Measurements from ENCODE around the gene CR1. TPM values are rescaled to one million over a fixed set of nuclear protein-coding genes. Genes with fewer than 3 reads are reported as not detected.
"Not testable (repeated sequence)": the region's sequence is repeated elsewhere in the genome, so short reads cannot be mapped to it uniquely, and the experiment has no call there.

CR1 gene
- total and polyA plus RNA-seq, 8 donors = 0.44 to 8.0 (median 1.4) TPM

- H3K27me3 ChIP-seq = no peaks in the 10 kb centered on the region
- 80 to 90% (median 85%) methylated on average over 1 of the region's 1 CpG for WGBS, 5 donors
Measured at GRCh38 chr1:207626972-207627337, 131.0 kb downstream of the CR1 start.

GRCh38 chr1:207627496-207627895 is 131.5 kb downstream of the CR1 start:
- no peak overlapping the region for H3K27ac ChIP-seq
- no peaks in the 10 kb centered on the region for H3K9me3 ChIP-seq
- no peak overlapping the region for H3K4me3 ChIP-seq
- WGBS, 5 donors = 84 to 100% (median 95%) methylated on average over 2 of the region's 2 CpGs
- H3K4me1 ChIP-seq = no peaks in the 10 kb centered on the region
- no peaks in the 10 kb centered on the region for H3K36me3 ChIP-seq
- H3K27me3 ChIP-seq = no peaks in the 10 kb centered on the region
- TF ChIP-seq, protein P1, sequence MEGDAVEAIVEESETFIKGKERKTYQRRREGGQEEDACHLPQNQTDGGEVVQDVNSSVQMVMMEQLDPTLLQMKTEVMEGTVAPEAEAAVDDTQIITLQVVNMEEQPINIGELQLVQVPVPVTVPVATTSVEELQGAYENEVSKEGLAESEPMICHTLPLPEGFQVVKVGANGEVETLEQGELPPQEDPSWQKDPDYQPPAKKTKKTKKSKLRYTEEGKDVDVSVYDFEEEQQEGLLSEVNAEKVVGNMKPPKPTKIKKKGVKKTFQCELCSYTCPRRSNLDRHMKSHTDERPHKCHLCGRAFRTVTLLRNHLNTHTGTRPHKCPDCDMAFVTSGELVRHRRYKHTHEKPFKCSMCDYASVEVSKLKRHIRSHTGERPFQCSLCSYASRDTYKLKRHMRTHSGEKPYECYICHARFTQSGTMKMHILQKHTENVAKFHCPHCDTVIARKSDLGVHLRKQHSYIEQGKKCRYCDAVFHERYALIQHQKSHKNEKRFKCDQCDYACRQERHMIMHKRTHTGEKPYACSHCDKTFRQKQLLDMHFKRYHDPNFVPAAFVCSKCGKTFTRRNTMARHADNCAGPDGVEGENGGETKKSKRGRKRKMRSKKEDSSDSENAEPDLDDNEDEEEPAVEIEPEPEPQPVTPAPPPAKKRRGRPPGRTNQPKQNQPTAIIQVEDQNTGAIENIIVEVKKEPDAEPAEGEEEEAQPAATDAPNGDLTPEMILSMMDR (IDR thresholded peaks at IDR 0.05) = no peak
- TF ChIP-seq POLR2A (IDR thresholded peaks at IDR 0.05) = no peak
- intact Hi-C loops (cut with DNase I; ENCODE audit: low total_unique reads) = no loop called here
- no peak for DNase-seq

More at GRCh38 chr1:207626972-207627337, 131.0 kb downstream of the CR1 start:
- Histone ChIP-seq H3K27ac (no peak overlapping the region), H3K36me3 (no peaks in the 10 kb centered on the region), H3K4me1 (no peaks in the 10 kb centered on the region), H3K9me3 (no peaks in the 10 kb centered on the region), H3K4me3 (no peak overlapping the region)
- no peak for TF ChIP-seq POLR2A (IDR thresholded peaks at IDR 0.05)
- TF ChIP-seq EP300 (IDR thresholded peaks at IDR 0.05) = no peak
- no peak for TF ChIP-seq POLR2AphosphoS5 (IDR thresholded peaks at IDR 0.05)
- TF ChIP-seq, protein P1 (IDR thresholded peaks at IDR 0.05) = no peak
- DNase-seq = no peak
- intact Hi-C loops (cut with DNase I; ENCODE audit: low total_unique reads) = no loop called here

- DNase-seq = no peak
- H3K27me3 ChIP-seq = no peaks in the 10 kb centered on the region
- no peak overlapping the region for H3K4me3 ChIP-seq
- TF ChIP-seq POLR2A (IDR thresholded peaks at IDR 0.05) (no peak), POLR2AphosphoS5 (IDR thresholded peaks at IDR 0.05) (no peak), EP300 (IDR thresholded peaks at IDR 0.05) (no peak)
- TF ChIP-seq, protein P1 (IDR thresholded peaks at IDR 0.05) = no peak
- no peaks in the 10 kb centered on the region for H3K9me3 ChIP-seq
- H3K4me1 ChIP-seq = no peaks in the 10 kb centered on the region
- H3K36me3 ChIP-seq = no peaks in the 10 kb centered on the region
- no peak overlapping the region for H3K27ac ChIP-seq
- intact Hi-C loops (cut with DNase I; ENCODE audit: low total_unique reads) = no loop called here
- WGBS, 5 donors = 36 to 44% (median 39%) methylated on average over 5 of the region's 5 CpGs
Measured at GRCh38 chr1:207628776-207629175, 132.8 kb downstream of the CR1 start.

GRCh38 chr1:207631137-207631536 is 135.2 kb downstream of the CR1 start:
- 43 to 63% (median 60%) methylated on average over 1 of the region's 1 CpG for WGBS, 5 donors

GRCh38 chr1:207633226-207633625 is 137.3 kb downstream of the CR1 start:
- no peak overlapping the region for H3K4me3 ChIP-seq
- H3K36me3 ChIP-seq = no peaks in the 10 kb centered on the region
- no peak for DNase-seq
- no peaks in the 10 kb centered on the region for H3K4me1 ChIP-seq
- no peaks in the 10 kb centered on the region for H3K9me3 ChIP-seq
- H3K27me3 ChIP-seq = peaks cover 0 to under 1% (median 0%) of the 10 kb centered on the region in 3 donors
- TF ChIP-seq EP300 (IDR thresholded peaks at IDR 0.05) (no peak), POLR2AphosphoS5 (IDR thresholded peaks at IDR 0.05) (no peak), POLR2A (IDR thresholded peaks at IDR 0.05) (no peak)
- TF ChIP-seq, protein P1 (IDR thresholded peaks at IDR 0.05) = no peak
- no peak overlapping the region for H3K27ac ChIP-seq
- intact Hi-C loops (cut with DNase I; ENCODE audit: low total_unique reads) = no loop called here

More at GRCh38 chr1:207631137-207631536, 135.2 kb downstream of the CR1 start:
- no peak overlapping the region for H3K27ac ChIP-seq
- H3K4me1 ChIP-seq = no peaks in the 10 kb centered on the region
- H3K9me3 ChIP-seq = no peaks in the 10 kb centered on the region
- H3K36me3 ChIP-seq = no peaks in the 10 kb centered on the region
- intact Hi-C loops (cut with DNase I; ENCODE audit: low total_unique reads) = no loop called here
- H3K4me3 ChIP-seq = no peak overlapping the region
- TF ChIP-seq EP300 (IDR thresholded peaks at IDR 0.05) (no peak), POLR2AphosphoS5 (IDR thresholded peaks at IDR 0.05) (no peak)
- no peak for DNase-seq
- H3K27me3 ChIP-seq = no peaks in the 10 kb centered on the region

- H3K27me3 ChIP-seq; DNase-seq; intact Hi-C loops (cut with DNase I; ENCODE audit: low total_unique reads); H3K4me1 ChIP-seq; H3K36me3 ChIP-seq; H3K27ac ChIP-seq; H3K9me3 ChIP-seq; H3K4me3 ChIP-seq: not testable (repeated sequence)
- WGBS, 5 donors = 75 to 85% (median 80%) methylated on average over 12 of the region's 12 CpGs
Measured at GRCh38 chr1:207633699-207634289, 137.8 kb downstream of the CR1 start.

GRCh38 chr1:207634293-207634692 is 138.3 kb downstream of the CR1 start:
- DNase-seq; intact Hi-C loops (cut with DNase I; ENCODE audit: low total_unique reads); H3K27ac ChIP-seq; H3K4me3 ChIP-seq; H3K36me3 ChIP-seq; H3K27me3 ChIP-seq; H3K4me1 ChIP-seq; H3K9me3 ChIP-seq: not testable (repeated sequence)
- 73 to 86% (median 80%) methylated on average over 5 to 6 of the region's 6 CpGs for WGBS, 5 donors
